K562 (cell line): ENCODE measurements around the gene PNPLA2.

ENCODE experiments used
- CHD7 ChIP-seq: fragments of 200-600 bp; sonication (generic); IDR thresholded peaks from one replicate; pipeline ENCODE4 v1.6.1; 2012; ENCODE audit warnings: mild to moderate bottlenecking, low read depth, low read length, inconsistent platforms
- HDAC2 ChIP-seq: fragments of 450-650 bp; IDR thresholded peaks from 2 replicates; pipeline ENCODE4 v1.6.1; 2016; ENCODE audit warnings: mild to moderate bottlenecking
- MAFF ChIP-seq: IDR thresholded peaks from 2 replicates; pipeline ENCODE4 v1.6.1; 2012; ENCODE audit warnings: low read length, improper control_type of control experiment
- RBBP5 ChIP-seq: fragments of 200-600 bp; sonication (generic); IDR thresholded peaks from 2 replicates; pipeline ENCODE4 v1.6.1; 2012; ENCODE audit warnings: borderline replicate concordance, mild to moderate bottlenecking, low read length, control low read depth, inconsistent platforms; ENCODE audit not compliant: insufficient read depth, poor library complexity, severe bottlenecking
- ZBTB7A ChIP-seq: IDR thresholded peaks from 2 replicates; pipeline ENCODE4 v1.6.1; 2011; ENCODE audit warnings: low read depth, mild to moderate bottlenecking, low read length, moderate library complexity, borderline replicate concordance; ENCODE audit not compliant: control insufficient read depth

- TF ChIP-seq HDAC2 (no peak), RBBP5 (no peak), ZBTB7A (no peak), MAFF (no peak), CHD7 (no peak)
Measured at GRCh38 chr11:828506-829175, 9.9 kb downstream of the PNPLA2 start.
